HepG2 (cell line): ENCODE measurements around the gene ARHGAP22. TPM values are rescaled to one million over a fixed set of nuclear protein-coding genes. Genes with fewer than 3 reads are reported as not detected.
A peak's percentile ranks its signal among the peaks of the same experiment; 100 is the strongest.

ENCODE experiments used
- ATAC-seq: fragments of 200-7000 bp; cut with Tn5 transposase; 3 replicates; pipeline ENCODE4 v1.9.1; 2020; ENCODE audit warnings: mild to moderate bottlenecking, moderate library complexity
- BruUV-seq: library from RNA; stranded (reverse); fragments of 400-500 nt; replicated peaks from 2 replicates; lab custom pipeline; 2021; lab: Mats Ljungman, UMichigan
- CTCF ChIA-PET: fragments of 300-600 bp; formaldehyde crosslinking; extraction: SDS; loops from one replicate; lab custom pipeline; 2021; ENCODE audit warnings: low total read pairs, inconsistent platforms, low intra/inter-chr PET ratio; lab: Yijun Ruan, JAX
- POLR2A ChIA-PET: fragments of 350-600 bp; sonication (Branson Sonifier 250); formaldehyde crosslinking; loops from one replicate; lab custom pipeline; 2020; ENCODE audit warnings: antibody characterized with exemption, inconsistent platforms; lab: Yijun Ruan, JAX
- DNase-seq: peaks from one replicate; pipeline ENCODE4 v3.0.0-alpha.2; 2015; ENCODE audit warnings: low spot score
- FAIRE-seq: peaks from 3 replicates; lab custom pipeline; 2011; peaks lifted over from hg19 to GRCh38; lab: Jason Lieb, UNC
- H2AFZ ChIP-seq: one replicate; pipeline ENCODE4 v1.6.1; 2011; ENCODE audit warnings: low read length, inconsistent platforms
- H3K27ac ChIP-seq: fragments of 300-600 bp; 3 replicates; pipeline ENCODE4 v1.8.0; 2011; ENCODE audit warnings: mixed run types, mild to moderate bottlenecking, mixed read lengths, low read length, inconsistent platforms; ENCODE audit not compliant: insufficient read depth; ENCODE audit errors: extremely low read length
- H3K27me3 ChIP-seq, 2 experiments: fragments of 200-600 bp in 1 of 2; 2 replicates in 1 of 2; 3 replicates in 1 of 2; pipeline versions ENCODE4 v1.6.0 to v1.8.0; 2011; ENCODE audit warnings: low read length in 2 of 2, mild to moderate bottlenecking in 2 of 2, moderate library complexity in 2 of 2, inconsistent platforms in 1 of 2; ENCODE audit not compliant: insufficient read depth in 2 of 2, control insufficient read depth in 1 of 2
- H3K36me3 ChIP-seq, 2 experiments: fragments of 200-600 bp in 1 of 2; replicated peaks in 1 of 2; 2 replicates in 1 of 2; 3 replicates in 1 of 2; pipeline versions ENCODE4 v1.5.1 to v1.8.0; 2011; ENCODE audit warnings: low read length in 2 of 2, inconsistent platforms in 1 of 2; ENCODE audit not compliant: insufficient read depth in 2 of 2, control insufficient read depth in 1 of 2
- H3K4me1 ChIP-seq: 2 replicates; pipeline ENCODE4 v1.5.1; 2012; ENCODE audit warnings: low read length, inconsistent platforms; ENCODE audit not compliant: insufficient read depth
- H3K4me2 ChIP-seq: 2 replicates; pipeline ENCODE4 v1.6.0; 2011; ENCODE audit warnings: low read depth, low read length, inconsistent platforms
- H3K4me3 ChIP-seq, 3 experiments: fragments of 200-600 bp in 1 of 3; sonication (generic), shearing (Covaris generic) in 1 of 3; replicated peaks in 1 of 3; 2 replicates each; pipeline ENCODE4 v1.5.1; 2011 to 2016; ENCODE audit warnings: low read length in 3 of 3, inconsistent platforms in 2 of 3, low read depth in 2 of 3, mild to moderate bottlenecking in 2 of 3, control low read depth in 1 of 3, mixed read lengths in 1 of 3; ENCODE audit not compliant: insufficient read depth in 1 of 3
- H3K79me2 ChIP-seq: one replicate; pipeline ENCODE4 v1.6.1; 2011; ENCODE audit warnings: low read length, inconsistent platforms; ENCODE audit not compliant: insufficient read depth
- H3K9ac ChIP-seq: 2 replicates; pipeline ENCODE4 v1.6.0; 2011; ENCODE audit warnings: mild to moderate bottlenecking, low read depth, low read length, inconsistent platforms; ENCODE audit not compliant: insufficient read depth
- H3K9me3 ChIP-seq: 2 replicates; pipeline ENCODE4 v1.5.1; 2012; ENCODE audit warnings: mild to moderate bottlenecking, low read length
- H4K20me1 ChIP-seq: 2 replicates; pipeline ENCODE4 v1.6.0; 2011; ENCODE audit warnings: inconsistent platforms, mild to moderate bottlenecking, low read length, moderate library complexity; ENCODE audit not compliant: insufficient read depth
- RFXANK ChIP-seq: IDR thresholded peaks from 2 replicates; pipeline ENCODE4 v1.6.1; 2016
- SMC3 ChIP-seq: IDR thresholded peaks from 2 replicates; pipeline ENCODE4 v1.6.1; 2011; ENCODE audit warnings: low read length, improper control_type of control experiment
- STAG1 ChIP-seq: sonication (generic); formaldehyde crosslinking; IDR thresholded peaks from 2 replicates; pipeline ENCODE4 v1.4.0; 2020; ENCODE audit warnings: missing genetic modification reagents
- ZBTB34 ChIP-seq: sonication (generic); formaldehyde crosslinking; IDR thresholded peaks from 2 replicates; pipeline ENCODE4 v1.8.0; 2022; ENCODE audit warnings: mild to moderate bottlenecking, missing genetic modification reagents
- ZFP36L2 ChIP-seq: sonication (generic); formaldehyde crosslinking; IDR thresholded peaks from 2 replicates; pipeline ENCODE4 v1.4.0; 2020; ENCODE audit warnings: missing genetic modification reagents
- ZFP41 ChIP-seq: sonication (generic); formaldehyde crosslinking; IDR thresholded peaks from 2 replicates; pipeline ENCODE4 v1.4.0; 2020; ENCODE audit warnings: mild to moderate bottlenecking, missing genetic modification reagents, borderline replicate concordance
- WGBS: methylation state at CpG from one replicate; pipeline ENCODE4 v1.1.6; 2017; ENCODE audit warnings: low lambda C conversion rate; 5-methylcytosine and 5-hydroxymethylcytosine counted together
- in situ Hi-C: cut with HindIII; loops from 2 replicates; pipeline ENCODE4 v1.10.0; 2017; ENCODE audit warnings: low pct_unique_long_range_greater_than_20kb; ENCODE audit not compliant: extremely low pct_ligation_motif_present
- intact Hi-C: fragments of 100-400 bp; cut with micrococcal nuclease; formaldehyde crosslinking; loops from one replicate; pipeline ENCODE4 v1.10.0; 2022; ENCODE audit not compliant: unreplicated experiment
- polyA plus RNA-seq, 8 experiments: library from polyadenylated mRNA; depleted of rRNA in 3 of 8; stranded (reverse) in 7 of 8; unstranded in 1 of 8; fragments of >200 nt; fragmentation: Illumina TruSeq in 4 of 8; extraction: Trizol in 4 of 8; gene quantifications; 2 replicates each; pipeline versions ENCODE4 v1.2.1 to v1.2.3, GENCODE V29; 2011 to 2016; ENCODE audit warnings: low read depth in 4 of 8, missing spikeins in 1 of 8, mixed read lengths in 1 of 8; ENCODE audit not compliant: insufficient read depth in 1 of 8
- total RNA-seq, 5 experiments: library from RNA; depleted of rRNA; stranded (reverse); fragments of >200 nt; fragmentation: Illumina TruSeq; extraction: Trizol; gene quantifications; 2 replicates each; pipeline ENCODE4 v1.2.3, GENCODE V29; 2016; ENCODE audit warnings: low read depth in 1 of 5
- TF ChIP-seq, protein P1 (sequence below): sonication (generic); formaldehyde crosslinking; IDR thresholded peaks from 2 replicates; pipeline ENCODE4 v1.5.0; 2020; ENCODE audit warnings: mild to moderate bottlenecking, missing genetic modification reagents, moderate library complexity

Gene ARHGAP22
- total and polyA plus RNA-seq, 2 of the 13 experiments (the other 11 are each of a cell fraction or from before 2014, with no cell fraction given) = 0.08 to 0.38 TPM

DNA sequence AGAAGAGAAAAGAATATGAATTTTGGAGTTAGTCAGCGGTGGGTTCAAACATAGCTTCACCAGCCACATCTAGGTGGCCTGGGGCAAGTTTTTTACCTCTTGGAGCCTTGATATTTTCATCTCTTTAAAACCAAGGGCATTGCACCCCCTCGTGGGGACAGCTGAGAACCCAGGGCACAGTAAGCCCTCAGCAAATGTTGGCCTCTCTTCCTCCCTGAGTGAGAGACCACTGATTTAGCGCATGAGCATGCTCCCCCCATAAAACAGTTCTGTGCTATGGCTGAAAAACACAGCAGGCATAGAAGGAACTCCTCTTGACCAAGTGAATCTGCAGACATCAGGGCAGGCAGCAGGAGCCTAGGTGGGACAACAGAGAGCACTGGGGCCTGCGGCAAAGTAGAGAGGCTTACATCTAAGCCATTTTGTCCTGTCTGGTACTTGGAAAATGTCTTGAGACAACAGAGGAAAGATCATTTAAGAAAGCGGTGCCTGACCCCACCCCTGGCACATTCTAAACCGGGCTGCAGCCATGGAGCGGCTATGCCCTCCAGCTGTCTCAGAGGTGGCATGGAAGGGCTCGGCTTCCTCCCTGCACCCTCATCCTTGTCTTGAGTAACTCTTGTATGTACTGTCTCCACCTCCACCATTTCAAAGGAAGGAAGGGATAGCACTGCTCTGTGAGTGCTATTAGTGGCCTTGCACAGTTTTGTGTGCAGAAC is 94.7 kb downstream of the ARHGAP22 start:
- FAIRE-seq = no peak
- 40% methylated on average over 5 of the region's 8 CpGs for WGBS
- H3K27me3 ChIP-seq = no peaks in the 10 kb centered on the region; a peak in 3 of 5 replicates
- H2AFZ ChIP-seq = no peak overlapping the region
- peak; percentile 20 for DNase-seq
- H3K36me3 ChIP-seq = no peaks in the 10 kb centered on the region
- ChIA-PET CTCF (interaction anchor here (1.6 kb wide), 2 partner anchors 146 to 295 kb away, joined by 7 to 10 read pairs; no protein-coding TSS in a partner anchor), POLR2A (no interaction called here)
- in situ Hi-C loops = loop anchor here (5.0 kb wide), 1 partner anchor 148 kb away; no protein-coding TSS in a partner anchor
- H3K9me3 ChIP-seq = no peaks in the 10 kb centered on the region; the same call in 1 of the 2 replicates
- no TSS peak for BruUV-seq
- no peak overlapping the region for H3K4me3 ChIP-seq
- no peak overlapping the region for H3K27ac ChIP-seq
- H4K20me1 ChIP-seq = no peaks in the 10 kb centered on the region
- ATAC-seq = peak; percentile 33; the same call in 2 of the 3 replicates
- intact Hi-C loops = no loop called here
- H3K4me2 ChIP-seq = no peak overlapping the region
- no peaks in the 10 kb centered on the region for H3K79me2 ChIP-seq
- H3K9ac ChIP-seq = no peak overlapping the region
- TF ChIP-seq ZFP41 (CRISPR knock-in tag) (no peak), SMC3 (peak; percentile 27; the same call in 1 of the 2 replicates), ZFP36L2 (no peak), ZBTB34 (CRISPR knock-in tag) (no peak), STAG1 (CRISPR knock-in tag) (peak; percentile 57), RFXANK (CRISPR knock-in tag) (no peak)
- TF ChIP-seq, protein P1, sequence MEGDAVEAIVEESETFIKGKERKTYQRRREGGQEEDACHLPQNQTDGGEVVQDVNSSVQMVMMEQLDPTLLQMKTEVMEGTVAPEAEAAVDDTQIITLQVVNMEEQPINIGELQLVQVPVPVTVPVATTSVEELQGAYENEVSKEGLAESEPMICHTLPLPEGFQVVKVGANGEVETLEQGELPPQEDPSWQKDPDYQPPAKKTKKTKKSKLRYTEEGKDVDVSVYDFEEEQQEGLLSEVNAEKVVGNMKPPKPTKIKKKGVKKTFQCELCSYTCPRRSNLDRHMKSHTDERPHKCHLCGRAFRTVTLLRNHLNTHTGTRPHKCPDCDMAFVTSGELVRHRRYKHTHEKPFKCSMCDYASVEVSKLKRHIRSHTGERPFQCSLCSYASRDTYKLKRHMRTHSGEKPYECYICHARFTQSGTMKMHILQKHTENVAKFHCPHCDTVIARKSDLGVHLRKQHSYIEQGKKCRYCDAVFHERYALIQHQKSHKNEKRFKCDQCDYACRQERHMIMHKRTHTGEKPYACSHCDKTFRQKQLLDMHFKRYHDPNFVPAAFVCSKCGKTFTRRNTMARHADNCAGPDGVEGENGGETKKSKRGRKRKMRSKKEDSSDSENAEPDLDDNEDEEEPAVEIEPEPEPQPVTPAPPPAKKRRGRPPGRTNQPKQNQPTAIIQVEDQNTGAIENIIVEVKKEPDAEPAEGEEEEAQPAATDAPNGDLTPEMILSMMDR = peak; percentile 51
- 0 out of 2 replicates have a peak, but pooled peaks cover 6% of the 10 kb centered on the region for H3K4me1 ChIP-seq
